HAP-1 (cell line): ENCODE data around the gene ZCCHC10.

Experiments
- DNase-seq, 2 experiments: peaks; one replicate each; pipeline ENCODE4 v3.0.0-alpha.2; 2016 to 2020; ENCODE audit warnings: low spot score in 2 of 2
- H3K27me3 ChIP-seq: fragments of 250-450 bp; sonication (Bioruptor Pico); 2 replicates; pipeline ENCODE4 v1.5.1; 2020; ENCODE audit warnings: low read depth, mild to moderate bottlenecking, moderate library complexity
- H3K36me3 ChIP-seq: fragments of 250-450 bp; sonication (Bioruptor Pico); replicated peaks from 2 replicates; pipeline ENCODE4 v1.5.1; 2020; ENCODE audit warnings: mild to moderate bottlenecking
- H3K4me1 ChIP-seq: fragments of 250-450 bp; sonication (Bioruptor Pico); 2 replicates; pipeline ENCODE4 v1.5.1; 2020; ENCODE audit warnings: mild to moderate bottlenecking
- H3K4me3 ChIP-seq: fragments of 250-450 bp; sonication (Bioruptor Pico); 2 replicates; pipeline ENCODE4 v1.5.1; 2020; ENCODE audit warnings: mild to moderate bottlenecking, moderate library complexity
- H3K9me3 ChIP-seq: fragments of 250-450 bp; sonication (Bioruptor Pico); 2 replicates; pipeline ENCODE4 v1.5.1; 2020; ENCODE audit warnings: mild to moderate bottlenecking, moderate library complexity
- in situ Hi-C: fragments of 300-500 bp; cut with MboI; formaldehyde crosslinking; loops from 3 replicates; pipeline ENCODE4 v1.14.3; 2020; ENCODE audit warnings: low sequenced_read_pairs, inconsistent platforms, mixed read lengths

The ZCCHC10 gene

DNA sequence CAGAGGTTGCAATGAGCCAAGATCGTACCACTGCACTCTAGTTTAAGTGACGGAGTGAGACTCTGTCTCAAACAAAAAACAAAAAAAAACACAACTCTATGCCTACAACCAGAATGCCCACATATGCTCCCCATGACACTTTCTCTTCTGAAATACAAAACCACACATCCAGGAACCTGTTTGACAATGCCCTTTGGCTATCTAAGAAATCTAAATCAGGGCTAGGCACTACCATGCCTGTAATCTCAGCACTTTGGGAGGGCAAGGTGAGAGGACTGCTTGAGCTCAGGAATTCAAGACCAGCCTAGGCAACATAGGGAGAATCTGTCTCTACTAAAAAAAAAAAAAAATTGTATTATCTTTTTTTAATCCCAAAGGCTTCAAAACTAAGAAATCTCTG lies 73.5 kb downstream of the ZCCHC10 start:
- DNase-seq, result no peak
- Histone ChIP-seq H3K4me3 (no peak overlapping the region), H3K4me1 (no peaks in the 10 kb centered on the region), H3K27me3 (no peaks in the 10 kb centered on the region), H3K36me3 (no peaks in the 10 kb centered on the region; the same call in none of the 2 replicates), H3K9me3 (no peaks in the 10 kb centered on the region)
- in situ Hi-C loops, result no loop called here

DNA sequence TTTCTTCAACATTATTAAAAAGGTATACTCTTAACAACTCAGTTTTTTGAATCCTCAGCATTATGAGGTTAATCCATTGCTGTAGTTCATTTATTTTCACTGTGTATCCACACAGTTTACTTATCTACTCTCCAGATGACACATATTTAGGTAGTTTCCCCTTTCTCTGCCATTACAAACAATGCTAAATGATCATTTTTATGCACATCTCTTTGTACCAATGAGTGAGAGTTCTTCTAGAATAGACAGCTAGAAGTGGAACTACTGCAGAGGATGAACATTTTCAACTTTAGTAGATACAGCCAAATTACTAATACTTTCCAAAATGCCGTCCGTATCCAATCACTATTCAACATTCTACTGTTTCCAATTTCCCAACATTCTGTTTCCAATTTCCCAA lies 74.5 kb downstream of the ZCCHC10 start:
- Histone ChIP-seq H3K27me3 (no peaks in the 10 kb centered on the region), H3K4me1 (no peaks in the 10 kb centered on the region), H3K9me3 (no peaks in the 10 kb centered on the region), H3K36me3 (no peaks in the 10 kb centered on the region; the same call in none of the 2 replicates), H3K4me3 (no peak overlapping the region)
- no peak for DNase-seq
- in situ Hi-C loops, result no loop called here

DNA sequence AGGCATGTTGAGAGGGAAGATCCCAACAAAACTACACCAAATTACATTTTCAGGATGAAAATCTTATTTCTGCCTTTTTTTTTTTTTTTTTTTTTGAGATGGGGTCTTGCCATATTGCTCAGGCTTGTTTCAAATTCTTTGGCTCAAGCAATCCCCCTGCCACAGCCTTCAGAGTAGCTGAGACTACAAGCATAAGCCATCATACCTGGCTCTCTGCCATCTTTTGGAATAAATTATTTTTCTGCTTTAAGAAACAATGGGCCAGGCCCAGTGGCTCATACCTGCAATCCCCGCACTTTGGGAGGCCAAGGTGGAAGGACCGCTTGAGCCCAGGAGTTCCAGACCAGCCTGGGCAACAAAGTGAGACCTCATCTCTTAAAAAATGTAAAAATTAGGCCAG lies 77.2 kb downstream of the ZCCHC10 start:
- H3K9me3 ChIP-seq, result no peaks in the 10 kb centered on the region
- no peaks in the 10 kb centered on the region; the same call in 1 of the 2 replicates for H3K36me3 ChIP-seq
- H3K4me1 ChIP-seq, result no peaks in the 10 kb centered on the region
- no peak for DNase-seq
- in situ Hi-C loops, result no loop called here
- no peak overlapping the region for H3K4me3 ChIP-seq
- H3K27me3 ChIP-seq, result no peaks in the 10 kb centered on the region

GRCh38 chr5:132947671-132948070 lies 78.7 kb downstream of the ZCCHC10 start:
- H3K9me3 ChIP-seq, result no peaks in the 10 kb centered on the region
- in situ Hi-C loops, result no loop called here
- no peak for DNase-seq
- no peaks in the 10 kb centered on the region for H3K27me3 ChIP-seq
- H3K4me1 ChIP-seq, result no peaks in the 10 kb centered on the region
- H3K4me3 ChIP-seq, result no peak overlapping the region
- H3K36me3 ChIP-seq, result peaks cover 5% of the 10 kb centered on the region; the same call in 1 of the 2 replicates
